Hepatic stellate cell (primary cell): ENCODE measurements around the gene ALKBH2.
A peak's percentile ranks its signal among the peaks of the same experiment; 100 is the strongest.
"Not testable (repeated sequence)": the region's sequence is repeated elsewhere in the genome, so short reads cannot be mapped to it uniquely, and the experiment has no call there.

Experiments used
- DNase-seq: peaks from one replicate; pipeline ENCODE4 v3.0.0; 2011; ENCODE audit warnings: low spot score

Gene ALKBH2

DNA sequence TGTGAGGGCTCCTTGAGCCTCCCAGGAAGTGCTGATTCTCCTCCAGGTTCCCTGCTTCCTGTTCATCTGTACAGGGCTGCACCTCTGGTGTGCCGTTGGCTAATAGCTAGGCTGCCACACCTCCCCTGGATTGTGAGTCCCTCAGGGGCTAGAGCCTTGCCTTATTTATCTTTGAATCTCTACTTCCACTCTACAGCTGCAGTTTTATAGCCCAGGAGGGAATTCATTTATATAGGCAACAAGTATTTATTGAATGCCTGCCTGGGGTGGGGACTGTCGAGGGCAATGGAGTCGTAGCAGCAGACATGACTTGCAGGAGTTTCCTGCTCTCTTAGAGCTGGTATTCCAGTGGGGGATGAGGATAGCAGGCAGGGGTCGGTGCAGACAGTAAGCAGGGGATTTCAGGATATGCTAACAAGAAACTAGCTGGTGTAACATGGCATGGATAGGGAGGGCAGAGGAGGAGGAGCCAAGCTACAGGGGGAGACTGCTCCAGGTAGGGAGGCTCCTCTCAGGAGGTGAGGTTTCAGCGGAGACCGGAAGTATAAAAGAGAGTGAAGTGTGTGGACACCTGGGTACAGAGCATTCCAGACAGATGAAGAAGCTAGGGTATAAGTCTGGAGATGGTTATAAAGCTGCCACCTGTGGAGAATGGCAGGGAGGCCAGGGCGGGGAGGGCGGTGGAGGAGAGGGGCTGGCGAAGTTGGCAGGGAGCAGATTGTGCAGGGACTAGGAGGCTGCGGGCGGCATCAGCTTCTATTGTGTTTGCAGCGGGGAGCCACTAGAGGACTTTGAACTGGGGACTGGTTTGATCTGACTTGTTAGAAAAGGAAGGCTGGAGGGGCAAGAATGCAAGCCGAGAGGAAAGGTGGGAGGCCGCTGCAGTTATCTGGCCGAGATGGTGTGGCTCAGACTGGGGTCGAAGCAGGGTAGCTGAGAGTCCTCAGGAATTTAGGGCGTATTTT is 23.7 kb downstream of the ALKBH2 start:
- DNase-seq: no peak

DNA sequence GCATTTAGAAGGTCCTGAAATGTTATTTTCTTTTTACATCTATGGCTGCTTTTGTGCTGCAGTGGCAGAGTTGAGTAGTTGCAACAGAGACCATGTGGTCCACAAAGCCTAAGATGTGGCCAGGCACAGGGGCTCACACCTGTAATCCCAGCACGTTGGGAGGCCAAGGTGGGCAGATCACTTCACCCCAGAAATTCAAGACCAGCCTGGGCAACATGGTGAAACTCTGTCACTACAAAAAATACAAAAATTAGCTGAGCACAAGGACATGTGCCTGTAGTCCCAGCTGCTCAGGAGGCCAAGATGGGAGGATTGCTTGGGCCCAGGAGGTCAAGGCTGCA is 27.4 kb downstream of the ALKBH2 start:
- no peak for DNase-seq

DNA sequence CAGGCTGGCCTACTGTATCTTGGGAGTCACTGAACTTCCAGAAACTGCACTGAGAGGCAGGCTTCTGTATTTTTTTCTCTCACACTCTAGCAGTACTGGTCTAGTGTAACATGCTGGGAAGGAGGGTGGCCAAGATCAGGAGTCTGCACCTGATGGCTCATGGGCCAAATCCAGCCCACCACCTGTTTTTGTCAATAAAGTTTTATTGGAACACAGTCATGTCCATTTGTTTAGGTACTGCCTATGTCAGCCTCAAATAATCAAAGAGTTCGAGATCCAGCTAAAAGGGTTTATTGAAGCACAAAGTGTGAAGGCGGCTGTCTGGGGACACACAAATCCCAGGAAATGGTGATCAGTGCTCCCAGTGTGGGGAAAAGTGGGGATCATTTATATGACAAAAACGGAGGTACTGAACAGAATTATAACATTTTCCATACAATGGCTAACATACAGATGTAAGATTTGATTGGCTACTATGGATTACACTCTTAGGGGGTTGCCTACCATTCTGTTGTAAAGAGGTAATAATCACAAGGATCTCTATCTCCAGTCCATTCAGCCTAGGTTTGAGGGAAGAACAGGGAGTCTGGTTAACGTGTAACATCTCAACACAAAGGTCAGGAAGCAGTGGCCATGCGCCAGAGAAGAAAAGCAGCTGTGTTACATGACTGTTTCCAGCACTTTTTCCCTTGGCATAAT is 28.0 kb downstream of the ALKBH2 start:
- DNase-seq: no peak

DNA sequence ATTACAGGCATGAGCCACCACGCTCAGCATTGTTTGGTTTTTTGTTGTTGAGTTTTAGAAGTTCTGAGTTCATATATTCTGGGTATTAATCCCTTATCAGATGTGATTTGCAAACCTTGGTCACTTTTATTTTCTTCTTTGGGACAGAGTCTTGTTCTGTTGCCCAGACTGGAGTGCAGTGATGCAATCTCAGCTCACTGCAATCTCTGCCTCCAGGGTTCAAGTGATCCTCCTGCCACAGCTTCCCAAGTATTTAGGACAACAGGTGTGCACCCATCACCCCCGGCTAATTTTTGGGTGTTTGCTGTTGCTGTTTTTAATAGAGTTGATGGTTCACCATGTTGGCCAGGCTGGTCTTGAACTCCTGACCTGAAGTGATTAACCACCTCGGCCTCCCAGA is 29.1 kb downstream of the ALKBH2 start:
- DNase-seq: no peak

DNA sequence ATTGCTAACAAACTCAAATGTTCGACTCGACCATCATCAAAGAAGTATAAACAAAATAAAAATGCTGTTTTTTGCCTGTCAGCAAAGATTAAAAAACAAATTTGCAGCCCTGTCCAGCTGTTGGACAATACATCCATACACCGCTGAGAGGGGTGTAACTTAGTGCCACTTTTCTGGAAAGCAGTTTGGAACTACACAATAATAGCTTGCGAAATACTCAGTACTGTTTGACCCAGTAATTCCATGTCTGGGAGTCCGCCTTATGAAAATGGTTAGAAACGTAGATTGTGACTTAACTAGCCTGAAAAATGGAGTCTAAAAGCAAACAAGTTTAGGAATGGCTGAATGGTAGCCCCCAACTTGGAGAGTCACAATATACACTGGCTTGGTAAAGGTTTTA is 34.5 kb downstream of the ALKBH2 start:
- DNase-seq: no peak

DNA sequence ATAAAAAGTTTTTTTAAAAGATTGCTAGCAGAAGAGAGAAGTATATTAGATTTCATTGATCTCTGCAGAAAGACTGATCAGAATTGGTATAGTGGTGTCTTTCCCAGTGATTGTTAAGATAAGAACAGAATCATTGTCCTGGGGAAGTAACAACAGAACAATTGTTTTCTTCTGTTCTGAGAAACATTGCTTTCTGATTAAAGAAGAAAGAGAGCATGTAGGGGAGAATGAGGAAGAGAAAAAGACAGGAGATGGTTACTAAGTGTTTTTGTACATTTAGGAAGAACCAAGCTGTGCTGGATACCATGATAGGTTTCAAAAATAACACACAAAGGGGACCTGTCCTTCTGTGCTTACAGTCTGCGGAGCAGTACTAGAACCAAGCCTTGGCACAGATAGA is 35.9 kb downstream of the ALKBH2 start:
- DNase-seq: no peak

DNA sequence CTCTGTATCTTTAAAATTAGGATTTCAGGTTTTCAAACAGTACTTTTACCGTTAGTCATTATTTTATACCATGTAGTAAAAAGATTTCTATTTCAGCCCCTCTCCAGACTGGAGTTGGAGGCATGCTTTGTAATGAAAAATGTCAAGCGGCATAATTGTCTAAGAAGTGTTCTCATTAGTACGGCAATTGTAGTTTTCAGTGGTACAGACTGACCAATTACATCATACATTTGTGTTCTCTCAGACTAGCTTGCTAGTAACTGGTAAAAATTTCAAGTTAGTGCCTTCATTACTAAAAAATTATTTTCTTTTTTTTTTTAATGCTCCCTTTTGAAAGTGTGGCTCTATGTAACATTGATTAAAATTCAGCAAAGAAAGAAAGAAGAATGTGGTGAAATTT is 36.4 kb downstream of the ALKBH2 start:
- DNase-seq: no peak

DNA sequence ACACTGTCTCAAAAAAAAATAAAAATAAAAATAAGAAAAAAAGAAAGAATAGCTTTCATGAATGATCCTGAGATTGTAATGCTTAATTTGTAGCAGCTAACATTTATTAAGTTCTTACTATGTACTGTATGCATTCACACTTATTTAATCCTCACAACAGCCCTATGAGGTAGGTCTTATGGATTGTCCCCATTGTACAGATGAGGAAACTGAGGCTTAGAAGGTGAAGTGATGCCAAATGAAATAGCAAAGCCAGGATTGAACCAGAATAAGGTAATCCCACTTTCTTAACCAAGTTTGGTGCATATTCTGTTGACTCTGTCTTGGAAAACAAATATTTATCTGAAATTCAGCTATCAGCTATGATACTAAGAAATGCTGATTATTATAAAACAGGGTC is 38.8 kb downstream of the ALKBH2 start:
- DNase-seq: no peak

DNA sequence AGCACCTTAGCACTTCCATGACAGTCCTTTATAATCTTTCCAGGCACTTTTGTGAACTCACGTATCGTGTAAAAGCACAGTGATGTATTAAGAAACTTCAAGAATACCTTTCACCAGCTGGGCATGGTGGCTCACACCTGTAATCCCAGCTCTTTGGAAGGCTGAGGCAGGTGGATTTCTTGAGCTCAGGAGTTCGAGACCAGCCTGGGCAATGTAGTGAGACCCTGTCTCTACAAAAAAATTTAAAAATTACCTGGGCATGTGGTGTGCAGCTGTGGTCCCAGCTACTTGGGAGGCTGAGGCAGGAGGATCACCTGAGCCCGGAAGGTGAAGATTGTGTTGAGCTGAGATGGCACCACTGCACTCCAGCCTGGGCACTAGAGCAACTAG is 39.2 kb downstream of the ALKBH2 start:
- DNase-seq: not testable (repeated sequence)

DNA sequence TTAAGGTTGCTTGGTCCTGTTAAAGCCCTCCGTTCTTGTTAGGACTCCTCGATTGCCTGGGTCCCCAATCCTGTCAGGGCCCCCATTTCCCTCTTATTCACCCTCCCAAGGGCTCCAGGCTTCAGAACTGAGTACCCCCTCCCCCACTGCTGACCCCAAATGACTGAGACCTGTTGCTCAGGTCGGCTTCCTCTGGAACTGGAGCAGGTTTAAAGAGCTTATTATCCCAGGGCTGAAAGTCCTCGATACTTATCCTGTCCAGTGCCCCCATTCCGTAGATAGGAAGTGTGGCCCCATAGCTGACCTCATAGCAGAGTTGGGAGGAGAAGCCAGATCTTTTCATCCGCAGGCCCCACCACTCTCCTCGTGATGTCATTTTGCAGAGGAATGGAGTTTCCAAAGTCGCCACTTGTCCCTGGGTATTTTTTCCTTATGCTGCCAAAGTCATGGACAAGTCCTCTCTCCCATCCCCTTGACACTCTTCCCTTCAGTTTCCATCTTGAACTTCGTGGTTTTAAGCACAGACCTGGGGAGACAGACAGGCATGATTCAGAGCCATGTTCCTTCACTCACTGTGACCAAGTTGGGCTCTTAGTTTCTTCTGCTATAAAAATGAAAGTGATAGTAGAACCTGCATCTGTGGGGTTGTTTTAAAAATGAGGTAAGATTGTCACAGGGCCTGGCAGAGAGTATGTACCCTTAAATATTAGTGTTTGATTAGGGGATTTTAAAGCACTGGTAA is 39.7 kb downstream of the ALKBH2 start:
- peak; percentile 19 for DNase-seq

DNA sequence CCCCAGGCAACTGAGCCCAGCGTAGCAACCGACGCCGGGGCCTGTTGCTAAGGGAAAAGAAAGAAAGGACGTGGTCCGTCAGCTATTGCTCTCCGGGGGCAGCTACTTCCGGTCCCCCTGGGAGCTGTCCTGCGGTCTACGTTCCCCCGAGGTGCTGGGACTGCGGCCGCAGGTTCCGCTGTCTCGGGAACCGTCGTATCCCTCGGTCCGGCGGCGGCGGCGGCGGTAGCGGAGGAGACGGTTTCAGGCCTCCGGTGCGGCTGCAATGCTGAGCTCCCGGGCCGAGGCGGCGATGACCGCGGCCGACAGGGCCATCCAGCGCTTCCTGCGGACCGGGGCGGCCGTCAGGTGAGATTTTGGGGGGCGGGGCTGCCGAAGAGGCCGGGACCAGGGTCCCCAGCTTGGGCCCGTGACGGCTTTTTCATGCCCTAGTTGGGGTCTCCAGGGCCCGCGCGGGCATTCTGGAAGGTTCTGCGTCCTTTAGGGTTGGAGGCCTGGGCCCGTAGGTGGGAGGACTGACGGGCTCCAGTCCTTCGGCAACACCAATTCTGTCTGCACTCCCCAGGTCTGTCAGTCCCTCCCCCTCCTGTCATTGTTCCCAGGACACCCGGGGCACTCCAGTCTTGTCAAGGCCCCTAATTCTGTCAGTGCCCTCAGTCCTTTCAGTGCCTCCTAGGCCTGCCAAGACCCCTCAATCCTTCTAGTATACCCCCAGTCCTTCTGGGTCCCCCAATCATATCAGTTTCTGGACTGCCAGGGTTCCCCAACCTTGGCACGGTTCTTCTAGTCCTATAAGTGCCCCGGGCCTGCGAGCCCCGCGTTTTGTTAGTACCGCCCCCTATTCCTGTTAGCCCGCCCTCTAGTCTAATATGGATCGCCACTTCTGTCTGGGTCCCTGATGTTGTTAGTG is 40.6 kb downstream of the ALKBH2 start, which contains the start of gene USP30:
Gene USP30, plus strand, starts transcription at position 163 of the 910 bp plus-strand sequence. Its CDS starts 103 bp downstream, at position 266.
- DNase-seq: peak; percentile 91

DNA sequence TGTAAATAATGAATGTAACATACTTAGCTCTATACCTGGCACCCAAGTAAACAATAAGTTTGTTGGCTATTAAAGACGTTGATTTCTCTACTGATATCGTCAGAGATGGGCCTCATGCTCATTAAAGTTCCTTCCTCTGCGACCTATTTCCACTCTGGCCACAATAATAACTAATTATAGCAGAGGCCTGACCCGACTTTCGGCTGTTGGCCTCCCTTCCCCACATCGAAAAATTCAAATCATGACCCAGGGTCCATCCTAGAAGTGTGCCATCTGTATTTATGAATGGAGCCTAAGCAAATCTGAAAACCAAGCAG is 41.2 kb downstream of the ALKBH2 start:
- no peak for DNase-seq

DNA sequence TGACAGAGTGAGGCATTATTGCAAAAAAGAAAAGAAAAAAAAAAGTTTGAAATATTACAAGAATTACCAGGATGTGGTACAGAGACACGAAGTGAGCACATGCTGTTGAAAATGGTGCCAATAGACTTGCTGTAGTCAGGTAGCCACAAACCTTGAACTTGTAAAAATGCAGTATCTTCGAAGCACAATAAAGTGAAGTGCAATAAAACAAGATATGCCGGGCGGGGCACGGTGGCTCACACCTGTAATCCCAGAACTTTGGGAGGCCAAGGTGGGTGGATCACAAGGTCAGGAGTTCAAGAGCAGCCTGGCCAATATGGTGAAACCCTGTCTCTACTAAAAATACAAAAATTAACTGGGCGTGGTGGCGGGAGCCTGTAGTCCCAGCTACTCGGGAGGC is 43.5 kb downstream of the ALKBH2 start:
- not testable (repeated sequence) for DNase-seq

DNA sequence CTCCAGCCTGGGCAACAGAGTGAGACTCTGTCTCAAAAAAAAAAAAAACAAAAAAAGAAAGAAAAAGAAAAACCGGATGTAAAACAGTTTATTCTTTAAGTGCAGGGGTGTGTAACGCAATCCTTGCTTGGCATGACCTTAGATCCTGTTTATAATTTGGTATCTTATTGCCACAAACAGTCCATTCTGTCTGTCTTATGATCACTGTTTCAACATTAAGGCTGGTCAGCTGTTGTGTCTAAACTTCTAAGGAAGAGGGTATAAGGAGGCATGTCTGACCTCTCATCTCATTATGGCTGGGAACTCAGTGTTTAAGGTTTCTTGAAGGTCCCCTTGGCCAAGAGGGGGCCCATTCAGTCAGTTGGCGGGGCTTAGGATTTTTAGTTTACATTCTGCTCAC is 44.6 kb downstream of the ALKBH2 start:
- not testable (repeated sequence) for DNase-seq

DNA sequence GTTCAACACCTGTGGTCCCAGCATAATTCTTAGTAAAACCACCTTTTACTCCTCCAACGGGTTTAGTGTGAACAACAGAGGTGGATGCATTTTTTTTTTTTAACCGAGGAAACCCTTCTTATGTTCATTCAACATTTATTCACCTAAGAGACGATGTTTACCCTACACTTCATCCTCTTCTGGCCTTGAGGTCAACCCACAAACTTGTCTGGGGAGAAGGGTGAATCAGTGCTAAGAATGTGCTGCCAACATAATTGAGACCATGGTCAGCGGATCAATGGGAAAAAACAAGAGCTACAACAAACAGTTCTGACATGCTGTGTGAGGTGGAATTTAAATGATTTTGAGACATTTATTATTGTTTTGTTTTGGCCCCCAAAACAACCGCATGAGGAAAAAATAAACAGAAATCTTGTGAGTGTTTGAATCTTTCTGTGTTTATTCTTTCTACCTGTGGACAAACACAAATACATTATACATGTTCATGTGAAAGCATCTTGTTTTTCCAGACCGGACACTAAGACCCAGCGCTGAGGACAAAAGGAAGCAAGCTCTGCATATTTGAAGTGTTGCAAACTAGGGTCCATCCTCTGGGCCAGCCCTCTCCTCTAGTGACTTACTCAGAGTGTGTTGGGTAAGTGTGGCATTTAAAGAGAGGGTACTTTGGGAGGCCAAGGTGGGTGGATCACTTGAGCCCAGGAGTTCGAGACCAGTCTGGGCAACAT is 46.0 kb downstream of the ALKBH2 start:
- no peak for DNase-seq

DNA sequence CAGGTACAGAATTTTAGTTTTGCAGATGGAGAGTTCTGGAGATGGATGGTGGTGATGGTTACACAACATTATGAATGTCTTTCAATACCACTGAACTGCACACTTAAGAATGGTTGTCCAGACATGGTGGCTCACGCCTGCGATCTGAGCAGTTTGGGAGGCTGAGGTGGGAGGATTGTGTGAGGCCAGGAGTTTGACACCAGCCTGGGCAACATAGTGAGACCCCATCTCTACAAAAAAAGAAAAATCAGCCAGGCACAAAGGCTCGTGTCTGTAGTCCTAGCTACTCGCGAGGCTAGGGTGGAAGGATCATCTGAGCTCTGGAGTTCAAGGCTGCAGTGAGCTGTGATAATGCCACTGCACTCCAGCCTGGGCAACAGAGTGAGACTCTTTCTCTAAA is 49.0 kb downstream of the ALKBH2 start:
- DNase-seq: no peak
